ENCODE results near the gene WIPF2. TPM values are rescaled to one million over a fixed set of nuclear protein-coding genes. Genes with fewer than 3 reads are reported as not detected.

The WIPF2 gene
- polyA plus RNA-seq, 2 of the 4 experiments (the other 2 are of a cell fraction), result 13.8 to 21.5 TPM

GRCh38 chr17:40295488-40296436, 76.7 kb downstream of the WIPF2 start:
- ChIA-PET POLR2A (no interaction called here), CTCF (interaction anchor here (0.6 to 50.4 kb wide), 10 partner anchors 9 to 269 kb away, joined by 3 to 2395 read pairs (median 8); partner anchors contain the start of genes GJD3, RARA and WIPF2)
- H3K27ac ChIP-seq, result no peak overlapping the region
- no peaks in the 10 kb centered on the region for H3K9me3 ChIP-seq
- no peak overlapping the region for H3K4me3 ChIP-seq
- DNase-seq (ENCODE audit: low read depth in 1 of 2, low spot score in 1 of 2) (no peak), FAIRE-seq (no peak), ATAC-seq (no peak; a peak in 1 of 6 replicates)
- no peaks in the 10 kb centered on the region for H3K4me1 ChIP-seq
- no peak for TF ChIP-seq RCOR1 (IDR thresholded peaks at IDR 0.05; ENCODE audit: low read depth, low read length)
- no peak for TF ChIP-seq HDAC2 (IDR thresholded peaks at IDR 0.05)
- no peak for TF ChIP-seq EP300 (IDR thresholded peaks at IDR 0.05)
- TF ChIP-seq CHD4 (IDR thresholded peaks at IDR 0.05; ENCODE audit: borderline replicate concordance), result no peak
- no peak for TF ChIP-seq EHMT2 (IDR thresholded peaks at IDR 0.05; ENCODE audit: low read depth)
- no peak for TF ChIP-seq MAX (IDR thresholded peaks at IDR 0.05)
- TF ChIP-seq CHD2 (IDR thresholded peaks at IDR 0.05; ENCODE audit: low read length, partially characterized antibody), result no peak
- no peak for TF ChIP-seq CEBPB (IDR thresholded peaks at IDR 0.05)
- no peak for TF ChIP-seq TP53 (CRISPR knock-in tag; IDR thresholded peaks at IDR 0.05)
- 93% methylated on average over 5 of the region's 5 CpGs for WGBS (ENCODE audit: missing lambda C conversion rate)
- no peak overlapping the region for H3K4me2 ChIP-seq

DNA sequence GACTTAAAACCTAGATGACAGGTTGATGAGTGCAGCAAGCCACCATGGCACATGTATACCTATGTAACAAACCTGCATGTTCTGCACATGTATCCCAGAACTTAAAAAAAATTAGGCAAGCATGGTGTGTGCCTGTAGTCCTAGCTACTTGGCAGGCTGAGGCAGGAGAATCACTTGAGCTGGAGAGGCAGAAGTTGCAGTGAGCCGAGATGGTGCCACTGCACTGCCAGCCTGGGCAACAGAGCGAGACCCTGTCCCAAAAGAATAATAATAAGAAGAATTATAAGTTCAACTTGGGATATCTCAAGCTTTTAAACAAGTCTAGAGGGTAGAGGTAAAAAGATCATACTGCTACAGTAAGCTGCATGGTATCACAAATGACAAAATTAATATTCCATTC, 78.4 kb downstream of the WIPF2 start:
- DNase-seq (ENCODE audit: low read depth in 1 of 2, low spot score in 1 of 2) (no peak), FAIRE-seq (no peak), ATAC-seq (no peak)
- ChIA-PET POLR2A (no interaction called here), CTCF (interaction anchor here (1.3 to 50.4 kb wide), 4 partner anchors 21 to 129 kb away, joined by 3 to 2395 read pairs (median 650); partner anchors contain the start of genes GJD3 and RARA)
- no peaks in the 10 kb centered on the region for H3K9me3 ChIP-seq
- H3K4me1 ChIP-seq, result no peaks in the 10 kb centered on the region
- TF ChIP-seq FOXS1 (CRISPR knock-in tag; IDR thresholded peaks at IDR 0.05), result no peak
- TF ChIP-seq CHD4 (IDR thresholded peaks at IDR 0.05; ENCODE audit: borderline replicate concordance), result no peak
- no peak for TF ChIP-seq HOXB13 (CRISPR knock-in tag; IDR thresholded peaks at IDR 0.05; ENCODE audit: low read depth)
- TF ChIP-seq PBX3 (IDR thresholded peaks at IDR 0.05), result no peak
- TF ChIP-seq ZNF302 (CRISPR knock-in tag; IDR thresholded peaks at IDR 0.05), result no peak
- TF ChIP-seq HOXB5 (CRISPR knock-in tag; IDR thresholded peaks at IDR 0.05), result no peak
- TF ChIP-seq NPAS2 (CRISPR knock-in tag; IDR thresholded peaks at IDR 0.05; ENCODE audit: borderline replicate concordance), result no peak
- TF ChIP-seq TFCP2L1 (CRISPR knock-in tag; IDR thresholded peaks at IDR 0.05), result no peak
- TF ChIP-seq, protein P1, sequence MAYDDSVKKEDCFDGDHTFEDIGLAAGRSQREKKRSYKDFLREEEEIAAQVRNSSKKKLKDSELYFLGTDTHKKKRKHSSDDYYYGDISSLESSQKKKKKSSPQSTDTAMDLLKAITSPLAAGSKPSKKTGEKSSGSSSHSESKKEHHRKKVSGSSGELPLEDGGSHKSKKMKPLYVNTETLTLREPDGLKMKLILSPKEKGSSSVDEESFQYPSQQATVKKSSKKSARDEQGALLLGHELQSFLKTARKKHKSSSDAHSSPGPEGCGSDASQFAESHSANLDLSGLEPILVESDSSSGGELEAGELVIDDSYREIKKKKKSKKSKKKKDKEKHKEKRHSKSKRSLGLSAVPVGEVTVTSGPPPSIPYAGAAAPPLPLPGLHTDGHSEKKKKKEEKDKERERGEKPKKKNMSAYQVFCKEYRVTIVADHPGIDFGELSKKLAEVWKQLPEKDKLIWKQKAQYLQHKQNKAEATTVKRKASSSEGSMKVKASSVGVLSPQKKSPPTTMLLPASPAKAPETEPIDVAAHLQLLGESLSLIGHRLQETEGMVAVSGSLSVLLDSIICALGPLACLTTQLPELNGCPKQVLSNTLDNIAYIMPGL (CRISPR knock-in tag; IDR thresholded peaks at IDR 0.05; ENCODE audit: borderline replicate concordance), result no peak
- TF ChIP-seq ZFP36 (IDR thresholded peaks at IDR 0.05; ENCODE audit: borderline replicate concordance, partially characterized antibody), result no peak
- no peak for TF ChIP-seq SREBF2 (IDR thresholded peaks at IDR 0.05)
- no peak for TF ChIP-seq BHLHE40 (IDR thresholded peaks at IDR 0.05; ENCODE audit: low read depth, low read length)
- no peak for TF ChIP-seq TP53 (CRISPR knock-in tag; IDR thresholded peaks at IDR 0.05)
- no peak for TF ChIP-seq EHF (CRISPR knock-in tag; IDR thresholded peaks at IDR 0.05)
- TF ChIP-seq, protein P2, sequence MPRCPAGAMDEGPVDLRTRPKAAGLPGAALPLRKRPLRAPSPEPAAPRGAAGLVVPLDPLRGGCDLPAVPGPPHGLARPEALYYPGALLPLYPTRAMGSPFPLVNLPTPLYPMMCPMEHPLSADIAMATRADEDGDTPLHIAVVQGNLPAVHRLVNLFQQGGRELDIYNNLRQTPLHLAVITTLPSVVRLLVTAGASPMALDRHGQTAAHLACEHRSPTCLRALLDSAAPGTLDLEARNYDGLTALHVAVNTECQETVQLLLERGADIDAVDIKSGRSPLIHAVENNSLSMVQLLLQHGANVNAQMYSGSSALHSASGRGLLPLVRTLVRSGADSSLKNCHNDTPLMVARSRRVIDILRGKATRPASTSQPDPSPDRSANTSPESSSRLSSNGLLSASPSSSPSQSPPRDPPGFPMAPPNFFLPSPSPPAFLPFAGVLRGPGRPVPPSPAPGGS (IDR thresholded peaks at IDR 0.05), result no peak
- no peak for TF ChIP-seq CEBPB (IDR thresholded peaks at IDR 0.05)
- no peak overlapping the region for H3K27ac ChIP-seq
- H3K4me3 ChIP-seq, result no peak overlapping the region
- WGBS (ENCODE audit: missing lambda C conversion rate), result 99% methylated on average over 2 of the region's 2 CpGs
- no peak overlapping the region for H3K4me2 ChIP-seq
